Omental fat pad (tissue), 4 donors: ENCODE data around the gene OPRL1. TPM values are rescaled to one million over a fixed set of nuclear protein-coding genes. Genes with fewer than 3 reads are reported as not detected.

ENCODE experiments used
- ATAC-seq: fragments of 150-250 bp; one replicate; pipeline ENCODE4 v1.9.1; 2016; ENCODE audit warnings: mild to moderate bottlenecking, moderate library complexity; ENCODE audit not compliant: low FRiP score
- DNase-seq: peaks from one replicate; pipeline ENCODE4 v3.0.0-alpha.2; 2019; ENCODE audit warnings: low spot score
- total RNA-seq, 4 donors: library from RNA; depleted of rRNA; stranded (reverse); fragments of >200 nt; gene quantifications; one replicate each; pipeline ENCODE4 v1.1.0, GENCODE V29; 2016
- TF ChIP-seq, protein P1 (sequence below), 3 donors: fragments of 450-650 bp; IDR thresholded peaks; one replicate each; pipeline ENCODE4 v1.5.1; 2016 to 2017; ENCODE audit warnings: antibody characterized with exemption in 3 of 3, mild to moderate bottlenecking in 3 of 3, moderate library complexity in 2 of 3

Gene OPRL1
- total RNA-seq, 4 donors from 2014 or later = 0.96 to 4.4 (median 1.4) TPM

- ATAC-seq = no peak
- no peak for DNase-seq
Measured at GRCh38 chr20:64074963-64075362, 4.9 kb upstream of the OPRL1 start.

DNA sequence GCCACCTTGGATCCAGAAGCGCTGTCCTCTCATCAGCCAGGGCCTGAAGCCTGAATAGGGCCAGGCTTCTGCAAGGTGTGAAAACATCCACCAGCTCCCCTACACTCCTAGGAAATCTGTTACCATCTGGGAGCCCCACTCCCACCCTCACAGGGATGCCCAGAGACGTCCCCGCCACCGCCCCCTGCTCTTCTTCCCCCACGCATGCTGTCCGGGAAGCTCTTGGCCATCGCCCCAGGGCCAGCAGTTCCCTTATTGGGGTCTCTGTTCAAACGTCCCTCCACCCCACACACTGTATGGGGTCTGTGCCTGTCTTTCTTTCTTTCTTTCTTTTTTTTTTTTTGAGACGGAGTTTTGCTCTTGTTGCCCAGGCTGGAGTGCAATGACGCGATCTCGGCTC is 4.3 kb upstream of the OPRL1 start:
- TF ChIP-seq, protein P1, sequence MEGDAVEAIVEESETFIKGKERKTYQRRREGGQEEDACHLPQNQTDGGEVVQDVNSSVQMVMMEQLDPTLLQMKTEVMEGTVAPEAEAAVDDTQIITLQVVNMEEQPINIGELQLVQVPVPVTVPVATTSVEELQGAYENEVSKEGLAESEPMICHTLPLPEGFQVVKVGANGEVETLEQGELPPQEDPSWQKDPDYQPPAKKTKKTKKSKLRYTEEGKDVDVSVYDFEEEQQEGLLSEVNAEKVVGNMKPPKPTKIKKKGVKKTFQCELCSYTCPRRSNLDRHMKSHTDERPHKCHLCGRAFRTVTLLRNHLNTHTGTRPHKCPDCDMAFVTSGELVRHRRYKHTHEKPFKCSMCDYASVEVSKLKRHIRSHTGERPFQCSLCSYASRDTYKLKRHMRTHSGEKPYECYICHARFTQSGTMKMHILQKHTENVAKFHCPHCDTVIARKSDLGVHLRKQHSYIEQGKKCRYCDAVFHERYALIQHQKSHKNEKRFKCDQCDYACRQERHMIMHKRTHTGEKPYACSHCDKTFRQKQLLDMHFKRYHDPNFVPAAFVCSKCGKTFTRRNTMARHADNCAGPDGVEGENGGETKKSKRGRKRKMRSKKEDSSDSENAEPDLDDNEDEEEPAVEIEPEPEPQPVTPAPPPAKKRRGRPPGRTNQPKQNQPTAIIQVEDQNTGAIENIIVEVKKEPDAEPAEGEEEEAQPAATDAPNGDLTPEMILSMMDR (IDR thresholded peaks at IDR 0.05) = no peak
- DNase-seq = no peak

More at GRCh38 chr20:64074963-64075362, 4.9 kb upstream of the OPRL1 start:
- TF ChIP-seq, protein P1 (IDR thresholded peaks at IDR 0.05) = no peak

DNA sequence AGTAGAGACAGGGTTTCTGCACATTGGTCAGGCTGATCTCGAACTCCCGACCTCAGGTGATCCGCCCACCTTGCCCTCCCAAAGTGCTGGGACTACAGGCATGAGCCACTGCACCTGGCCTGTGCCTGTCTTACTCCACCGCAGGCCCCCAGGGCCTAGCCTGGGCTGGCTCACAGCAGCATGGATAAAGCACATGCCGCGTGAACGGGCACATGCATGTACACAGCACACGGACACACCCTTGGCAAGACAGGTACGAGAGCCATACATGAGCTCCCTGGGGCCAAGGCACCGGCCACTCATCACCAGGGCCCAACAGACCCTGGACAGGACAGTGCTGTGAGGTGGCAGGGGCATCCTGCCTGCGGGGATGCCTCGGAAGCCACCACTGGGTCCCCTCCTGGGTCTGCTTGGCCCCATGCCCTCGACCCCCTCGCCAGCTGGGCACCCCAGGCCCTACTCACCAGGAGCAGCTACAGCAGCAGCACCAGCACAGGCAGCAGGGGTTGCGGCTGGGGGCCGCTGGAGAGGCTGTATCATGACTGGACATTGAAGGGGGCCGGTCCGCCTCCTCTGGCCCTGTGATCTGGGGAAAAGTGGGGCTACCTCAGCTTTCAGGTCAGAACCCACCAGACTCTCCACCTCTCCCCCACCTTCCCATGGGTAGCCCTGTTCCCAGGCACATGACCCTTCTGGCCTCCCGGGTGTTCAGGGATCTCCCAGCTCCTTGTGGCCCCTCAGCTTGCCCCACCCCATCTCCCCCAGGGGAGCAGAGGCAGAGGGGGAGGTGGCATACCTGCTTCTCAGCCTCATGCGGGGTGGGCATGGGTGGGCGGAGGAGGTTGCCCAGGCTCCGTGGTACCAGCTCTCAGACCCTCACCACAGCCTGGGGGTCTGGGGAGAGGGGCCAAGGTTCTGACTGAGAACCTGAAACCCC is 3.6 kb upstream of the OPRL1 start:
- TF ChIP-seq, protein P1 (IDR thresholded peaks at IDR 0.05) = no peak
- ATAC-seq (no peak), DNase-seq (no peak)

More for the DNA sequence above, 4.3 kb upstream of the OPRL1 start:
- no peak for ATAC-seq

DNA sequence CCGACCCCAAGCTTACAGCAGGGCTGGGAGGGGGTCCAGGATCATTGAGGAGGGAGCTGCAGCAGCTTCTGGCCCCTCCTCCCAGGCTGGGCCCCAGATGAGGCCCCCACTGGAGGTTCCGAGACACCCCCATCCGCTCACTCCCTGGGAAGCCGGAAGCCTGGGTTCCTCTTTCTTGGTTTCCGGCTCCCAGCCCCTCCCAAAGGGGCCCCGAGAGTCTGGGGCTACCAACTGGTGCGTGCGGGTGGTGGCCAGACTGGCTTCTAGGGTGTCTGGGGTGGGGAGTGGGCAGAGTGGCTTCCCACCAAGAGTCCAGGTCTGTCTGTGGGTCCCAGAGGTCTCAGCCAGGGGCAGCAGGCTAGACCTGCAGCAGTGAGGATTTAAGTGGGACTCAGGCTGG is 2.8 kb upstream of the OPRL1 start:
- TF ChIP-seq, protein P1 (IDR thresholded peaks at IDR 0.05) = no peak
- no peak for DNase-seq
- no peak for ATAC-seq

DNA sequence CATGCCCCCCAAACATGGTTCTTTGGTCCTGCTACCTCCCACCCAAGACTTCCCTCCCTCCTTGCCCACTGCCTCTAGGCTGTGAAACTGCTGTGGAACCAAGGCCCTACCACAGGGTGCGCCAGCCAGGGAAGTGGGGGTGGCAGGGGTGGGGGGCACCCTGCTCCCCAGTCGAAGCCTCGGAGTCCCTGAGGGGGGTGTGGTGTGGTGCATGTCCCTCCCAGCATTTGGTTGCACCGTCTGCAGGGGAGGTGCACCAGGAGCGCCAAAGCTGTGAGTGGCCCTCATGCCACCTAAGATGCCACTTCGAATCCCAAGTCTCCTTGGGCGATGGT is 2.4 kb upstream of the OPRL1 start:
- TF ChIP-seq, protein P1 (IDR thresholded peaks at IDR 0.05) = no peak
- no peak for DNase-seq
- no peak for ATAC-seq

GRCh38 chr20:64077876-64078551 is 1.9 kb upstream of the OPRL1 start:
- DNase-seq (no peak), ATAC-seq (no peak)
- TF ChIP-seq, protein P1 (IDR thresholded peaks at IDR 0.05) = no peak
